H9 (cell line): ENCODE data around the gene SLC48A1. TPM values are rescaled to one million over a fixed set of nuclear protein-coding genes. Genes with fewer than 3 reads are reported as not detected.

Experiments
- DNase-seq: peaks from one replicate; pipeline ENCODE4 v3.0.0-alpha.2; 2017
- H2AFZ ChIP-seq: one replicate; pipeline ENCODE4 v1.6.1; 2013; ENCODE audit warnings: mild to moderate bottlenecking, low read length, control low read depth, moderate library complexity
- H2AK5ac ChIP-seq: 2 replicates; pipeline ENCODE4 v1.6.1; 2013; ENCODE audit warnings: low read length, control low read depth, mixed read lengths; ENCODE audit not compliant: insufficient read length
- H2BK120ac ChIP-seq: one replicate; pipeline ENCODE4 v1.6.1; 2013; ENCODE audit warnings: low read depth, mild to moderate bottlenecking, low read length, control low read depth, inconsistent platforms; ENCODE audit not compliant: poor library complexity, severe bottlenecking
- H2BK12ac ChIP-seq: 2 replicates; pipeline ENCODE4 v1.6.1; 2013; ENCODE audit warnings: low read length, control low read depth, mixed read lengths, low read depth; ENCODE audit not compliant: insufficient read length
- H2BK15ac ChIP-seq: 2 replicates; pipeline ENCODE4 v1.6.1; 2013; ENCODE audit warnings: low read depth, low read length, control low read depth
- H2BK20ac ChIP-seq: one replicate; pipeline ENCODE4 v1.6.1; 2013; ENCODE audit warnings: low read depth, mild to moderate bottlenecking, low read length, control low read depth, inconsistent platforms; ENCODE audit not compliant: poor library complexity, severe bottlenecking
- H2BK5ac ChIP-seq: 2 replicates; pipeline ENCODE4 v1.6.1; 2013; ENCODE audit warnings: low read length, control low read depth, mixed read lengths; ENCODE audit not compliant: insufficient read length
- H3K14ac ChIP-seq: 2 replicates; pipeline ENCODE4 v1.6.1; 2013; ENCODE audit warnings: low read length, control low read depth; ENCODE audit not compliant: insufficient read depth
- H3K18ac ChIP-seq: 2 replicates; pipeline ENCODE4 v1.6.1; 2013; ENCODE audit warnings: low read depth, mild to moderate bottlenecking, mixed read lengths, low read length, control low read depth; ENCODE audit not compliant: insufficient read length
- H3K23ac ChIP-seq: 2 replicates; pipeline ENCODE4 v1.6.1; 2013; ENCODE audit warnings: low read length, control low read depth, mixed read lengths, low read depth; ENCODE audit not compliant: insufficient read length
- H3K23me2 ChIP-seq: 2 replicates; pipeline ENCODE4 v1.6.1; 2013; ENCODE audit warnings: low read depth, mild to moderate bottlenecking, mixed read lengths, low read length, control low read depth; ENCODE audit not compliant: insufficient read length, poor library complexity, severe bottlenecking
- H3K27ac ChIP-seq: 2 replicates; pipeline ENCODE4 v1.5.1; 2013; ENCODE audit warnings: low read length, control low read depth, mixed read lengths, low read depth; ENCODE audit not compliant: insufficient read length
- H3K27me3 ChIP-seq: 2 replicates; pipeline ENCODE4 v1.6.1; 2013; ENCODE audit warnings: low read length, control low read depth, inconsistent platforms; ENCODE audit not compliant: insufficient read depth
- H3K4ac ChIP-seq: 2 replicates; pipeline ENCODE4 v1.6.1; 2013; ENCODE audit warnings: low read depth, mild to moderate bottlenecking, control low read depth, inconsistent platforms, low read length, moderate library complexity
- H3K4me1 ChIP-seq: 2 replicates; pipeline ENCODE4 v1.6.1; 2013; ENCODE audit warnings: low read length, control low read depth, inconsistent platforms; ENCODE audit not compliant: insufficient read depth
- H3K4me2 ChIP-seq: 2 replicates; pipeline ENCODE4 v1.6.1; 2013; ENCODE audit warnings: low read length, control low read depth, mixed read lengths; ENCODE audit not compliant: insufficient read length, insufficient read depth
- H3K56ac ChIP-seq: 2 replicates; pipeline ENCODE4 v1.6.1; 2013; ENCODE audit warnings: low read depth, mild to moderate bottlenecking, mixed read lengths, low read length, control low read depth; ENCODE audit not compliant: insufficient read length
- H3K79me1 ChIP-seq: 2 replicates; pipeline ENCODE4 v1.6.1; 2013; ENCODE audit warnings: low read depth, mild to moderate bottlenecking, moderate library complexity, low read length, control low read depth, inconsistent platforms; ENCODE audit not compliant: insufficient read depth, poor library complexity, severe bottlenecking
- H3K79me2 ChIP-seq: 2 replicates; pipeline ENCODE4 v1.6.1; 2013; ENCODE audit warnings: low read length, control low read depth, inconsistent platforms; ENCODE audit not compliant: insufficient read depth
- H3K9ac ChIP-seq: 2 replicates; pipeline ENCODE4 v1.6.1; 2013; ENCODE audit warnings: low read length, control low read depth, mixed read lengths; ENCODE audit not compliant: insufficient read length; ENCODE audit errors: extremely low read depth
- H3K9me3 ChIP-seq: one replicate; pipeline ENCODE4 v1.6.1; 2013; ENCODE audit warnings: low read depth, low read length, inconsistent platforms; ENCODE audit not compliant: control insufficient read depth
- H3T11ph ChIP-seq: one replicate; pipeline ENCODE4 v1.6.1; 2013; ENCODE audit warnings: mild to moderate bottlenecking, low read length, control low read depth, inconsistent platforms
- H4K20me1 ChIP-seq: one replicate; pipeline ENCODE4 v1.6.1; 2013; ENCODE audit not compliant: control insufficient read depth, insufficient read length, insufficient read depth
- H4K5ac ChIP-seq: 2 replicates; pipeline ENCODE4 v1.6.1; 2013; ENCODE audit warnings: low read depth, mild to moderate bottlenecking, mixed read lengths, low read length, control low read depth; ENCODE audit not compliant: insufficient read length
- H4K8ac ChIP-seq: replicated peaks from 2 replicates; pipeline ENCODE4 v1.6.1; 2013; ENCODE audit warnings: low read length, control low read depth, mixed read lengths, low read depth; ENCODE audit not compliant: insufficient read length
- H4K91ac ChIP-seq: 2 replicates; pipeline ENCODE4 v1.6.1; 2013; ENCODE audit warnings: low read depth, mild to moderate bottlenecking, moderate library complexity, mixed read lengths, low read length, control low read depth; ENCODE audit not compliant: insufficient read length
- H3K27ac Mint-ChIP-seq, 3 experiments: 2 replicates in 2 of 3; 3 replicates in 1 of 3; pipeline ENCODE4 v1.8.0; 2020 to 2021; ENCODE audit warnings: mixed read lengths in 3 of 3, mild to moderate bottlenecking in 1 of 3, moderate library complexity in 1 of 3
- H3K27me3 Mint-ChIP-seq: 2 replicates; pipeline ENCODE4 v1.8.0; 2021; ENCODE audit warnings: low read depth, mild to moderate bottlenecking, moderate library complexity, mixed read lengths
- H3K36me3 Mint-ChIP-seq, 3 experiments: 2 replicates in 2 of 3; 3 replicates in 1 of 3; pipeline ENCODE4 v1.8.0; 2020 to 2021; ENCODE audit warnings: low read depth in 3 of 3, mixed read lengths in 3 of 3; ENCODE audit not compliant: insufficient read depth in 1 of 3
- H3K4me1 Mint-ChIP-seq, 2 experiments: 2 replicates each; pipeline ENCODE4 v1.8.0; 2020; ENCODE audit warnings: mixed read lengths in 2 of 2
- H3K4me3 Mint-ChIP-seq, 2 experiments: 2 replicates in 1 of 2; 3 replicates in 1 of 2; pipeline ENCODE4 v1.8.0; 2020 to 2021; ENCODE audit warnings: mild to moderate bottlenecking in 2 of 2, mixed read lengths in 2 of 2, moderate library complexity in 1 of 2
- H3K9me3 Mint-ChIP-seq, 2 experiments: 2 replicates in 1 of 2; 3 replicates in 1 of 2; pipeline ENCODE4 v1.8.0; 2020; ENCODE audit warnings: mild to moderate bottlenecking in 2 of 2, mixed read lengths in 2 of 2, moderate library complexity in 1 of 2
- WGBS: extraction: QIAGEN DNeasy Blood & Tissue Kit; methylation state at CpG from one replicate; pipeline ENCODE4 v1.1.7; 2013; ENCODE audit warnings: missing lambda C conversion rate, low lambda C conversion rate, mixed read lengths; ENCODE audit not compliant: insufficient read length; ENCODE audit errors: extremely low coverage; 5-methylcytosine and 5-hydroxymethylcytosine counted together
- total RNA-seq: library from RNA; stranded (reverse); gene quantifications from 2 replicates; pipeline ENCODE4 v1.2.1, GENCODE V29; 2021
- TF ChIP-seq, protein P1 (sequence below): fragments of 200-600 bp; sonication (generic); conservative IDR thresholded peaks from 3 replicates; pipeline ENCODE4 v1.8.0; 2021; ENCODE audit warnings: antibody characterized with exemption, mild to moderate bottlenecking

The SLC48A1 gene
- total RNA-seq, 1 experiment from 2014 or later, result 10.6 TPM

DNA sequence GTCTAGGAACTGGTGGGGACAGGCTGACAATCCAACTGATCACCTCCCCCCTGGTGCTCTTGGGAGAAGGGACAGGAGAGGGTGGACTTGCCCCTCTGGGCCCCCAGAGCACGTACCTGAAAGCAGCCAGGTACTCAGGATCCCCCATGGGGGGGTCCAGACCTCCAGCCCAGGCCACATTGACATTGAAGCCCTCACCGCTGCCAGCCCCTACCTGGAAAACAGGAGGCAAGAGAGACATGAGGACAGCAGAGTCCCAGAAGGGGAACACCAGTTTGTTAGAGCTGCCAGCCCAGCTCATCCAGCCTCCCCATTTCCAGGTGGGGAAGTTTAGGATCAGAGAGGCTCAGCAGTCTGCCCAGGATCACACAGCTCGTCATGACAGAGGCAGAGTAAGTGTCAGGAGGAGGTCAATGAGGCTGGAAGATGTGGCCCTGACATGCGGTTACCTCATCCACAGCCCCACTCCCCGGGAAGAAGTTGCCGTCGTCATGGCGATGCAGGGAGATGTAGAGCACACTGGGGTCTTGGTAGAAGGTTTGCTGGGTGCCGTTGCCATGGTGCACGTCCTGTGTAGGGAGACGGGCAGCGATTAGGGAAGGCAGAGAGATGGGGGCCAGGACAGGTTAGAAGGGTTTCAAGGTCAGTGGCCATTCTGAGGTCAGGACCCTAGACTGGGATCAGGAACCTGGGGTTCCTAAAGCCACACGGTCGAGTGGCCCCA, 14.7 kb downstream of the SLC48A1 start:
- Mint-ChIP-seq H3K4me3 (peak overlapping the region in 1 of 2 experiments; percentile 5; a peak in 1 of 5 replicates), H3K9me3 (no peaks in the 10 kb centered on the region), H3K27me3 (no peaks in the 10 kb centered on the region), H3K27ac (no peak overlapping the region; a peak in 1 of 7 replicates), H3K36me3 (peaks cover 45 to 86% (median 77%) of the 10 kb centered on the region in 3 experiments; a peak in 6 of 7 replicates), H3K4me1 (no peaks in the 10 kb centered on the region)
- Histone ChIP-seq H3K23ac (no peak overlapping the region), H3K56ac (no peak overlapping the region), H3K4me2 (no peak overlapping the region), H4K20me1 (no peaks in the 10 kb centered on the region), H2BK15ac (no peak overlapping the region), H3T11ph (no peak overlapping the region), H3K9ac (no peak overlapping the region), H4K91ac (no peak overlapping the region), H4K5ac (no peak overlapping the region), H3K4ac (no peak overlapping the region), H2AK5ac (no peak overlapping the region), H2BK20ac (no peak overlapping the region), H3K27ac (no peak overlapping the region), H3K9me3 (no peaks in the 10 kb centered on the region), H3K79me1 (no peaks in the 10 kb centered on the region), H3K18ac (no peak overlapping the region), H2BK12ac (no peak overlapping the region), H4K8ac (no peak overlapping the region), H2BK5ac (no peak overlapping the region), H3K23me2 (no peaks in the 10 kb centered on the region), H3K4me1 (no peaks in the 10 kb centered on the region), H3K14ac (no peak overlapping the region), H3K27me3 (no peaks in the 10 kb centered on the region), H2AFZ (no peak overlapping the region), H2BK120ac (no peak overlapping the region), H3K79me2 (no peaks in the 10 kb centered on the region)
- WGBS, result no CpG with 5 or more reads among the region's 14 CpGs
- TF ChIP-seq, protein P1, sequence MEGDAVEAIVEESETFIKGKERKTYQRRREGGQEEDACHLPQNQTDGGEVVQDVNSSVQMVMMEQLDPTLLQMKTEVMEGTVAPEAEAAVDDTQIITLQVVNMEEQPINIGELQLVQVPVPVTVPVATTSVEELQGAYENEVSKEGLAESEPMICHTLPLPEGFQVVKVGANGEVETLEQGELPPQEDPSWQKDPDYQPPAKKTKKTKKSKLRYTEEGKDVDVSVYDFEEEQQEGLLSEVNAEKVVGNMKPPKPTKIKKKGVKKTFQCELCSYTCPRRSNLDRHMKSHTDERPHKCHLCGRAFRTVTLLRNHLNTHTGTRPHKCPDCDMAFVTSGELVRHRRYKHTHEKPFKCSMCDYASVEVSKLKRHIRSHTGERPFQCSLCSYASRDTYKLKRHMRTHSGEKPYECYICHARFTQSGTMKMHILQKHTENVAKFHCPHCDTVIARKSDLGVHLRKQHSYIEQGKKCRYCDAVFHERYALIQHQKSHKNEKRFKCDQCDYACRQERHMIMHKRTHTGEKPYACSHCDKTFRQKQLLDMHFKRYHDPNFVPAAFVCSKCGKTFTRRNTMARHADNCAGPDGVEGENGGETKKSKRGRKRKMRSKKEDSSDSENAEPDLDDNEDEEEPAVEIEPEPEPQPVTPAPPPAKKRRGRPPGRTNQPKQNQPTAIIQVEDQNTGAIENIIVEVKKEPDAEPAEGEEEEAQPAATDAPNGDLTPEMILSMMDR, result no peak
- DNase-seq, result no peak
